ENCODE measurements around the gene ASGR2.
"Not testable (repeated sequence)": the region's sequence is repeated elsewhere in the genome, so short reads cannot be mapped to it uniquely, and the experiment has no call there.

Gene ASGR2

GRCh38 chr17:7124923-7125322 lies 10.3 kb upstream of the ASGR2 start:
- DNase-seq (ENCODE audit: low read depth in 2 of 2): no peak

DNA sequence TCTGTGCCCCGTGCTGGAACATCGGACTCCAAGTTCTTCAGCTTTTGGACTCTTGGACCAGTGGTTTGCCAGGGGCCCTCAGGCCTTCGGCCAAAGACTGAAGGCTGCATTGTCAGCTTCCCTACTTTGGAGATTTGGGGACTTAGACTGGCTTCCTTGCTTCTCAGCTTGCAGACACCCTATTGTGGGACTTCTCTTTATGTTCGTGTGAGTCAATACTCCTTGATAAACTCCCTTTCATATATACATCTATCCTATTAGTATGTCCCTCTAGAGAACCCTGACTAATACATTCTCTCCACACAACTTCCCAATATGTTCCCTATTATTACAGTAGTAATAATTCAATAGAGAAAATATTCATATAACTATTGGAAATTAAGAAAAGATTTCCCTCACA lies 9.2 kb upstream of the ASGR2 start:
- no peak for DNase-seq (ENCODE audit: low read depth in 2 of 2)

GRCh38 chr17:7122381-7122780 lies 7.8 kb upstream of the ASGR2 start:
- DNase-seq (ENCODE audit: low read depth in 2 of 2): no peak

DNA sequence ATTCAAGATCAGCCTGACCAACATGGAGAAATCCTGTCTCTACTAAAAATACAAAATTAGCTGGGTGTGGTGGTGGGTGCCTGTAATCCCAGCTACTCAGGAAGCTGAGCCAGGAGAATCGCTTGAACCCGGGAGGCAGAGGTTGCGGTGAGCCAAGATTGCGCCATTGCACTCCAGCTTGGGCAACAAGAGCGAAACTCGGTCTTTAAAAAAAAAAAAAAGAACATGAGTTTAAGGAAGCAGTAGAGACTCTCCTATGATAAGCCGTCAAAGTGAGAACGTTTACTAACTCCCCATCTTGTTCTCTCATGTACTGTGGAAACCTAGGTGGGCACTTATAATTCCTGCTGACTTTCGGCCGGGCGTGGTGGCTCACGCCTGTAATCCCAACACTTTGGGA lies 6.0 kb upstream of the ASGR2 start:
- not testable (repeated sequence) for DNase-seq (ENCODE audit: low read depth in 2 of 2)

DNA sequence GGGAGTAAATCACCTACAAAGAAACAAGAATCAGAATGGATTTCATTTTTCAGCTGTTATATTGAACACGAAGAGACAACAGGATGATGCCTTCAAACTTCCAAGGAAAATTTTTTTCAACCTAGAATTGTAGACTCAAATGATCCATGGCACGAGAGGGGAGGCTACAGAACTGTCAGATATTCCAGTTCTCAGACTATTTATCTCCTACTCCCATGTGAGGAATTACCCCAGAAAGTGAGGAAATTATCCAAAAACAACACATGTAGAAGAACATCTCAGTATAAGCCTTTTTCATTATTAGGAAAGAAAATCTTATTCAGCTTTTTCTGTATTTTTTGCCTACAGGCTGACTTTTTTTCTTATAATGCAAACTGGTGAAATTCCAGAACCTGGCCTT lies 5.5 kb upstream of the ASGR2 start:
- DNase-seq (ENCODE audit: low read depth in 2 of 2): no peak

- DNase-seq (ENCODE audit: low read depth in 2 of 2): no peak
Observed at GRCh38 chr17:7119314-7119713, 4.7 kb upstream of the ASGR2 start.

DNA sequence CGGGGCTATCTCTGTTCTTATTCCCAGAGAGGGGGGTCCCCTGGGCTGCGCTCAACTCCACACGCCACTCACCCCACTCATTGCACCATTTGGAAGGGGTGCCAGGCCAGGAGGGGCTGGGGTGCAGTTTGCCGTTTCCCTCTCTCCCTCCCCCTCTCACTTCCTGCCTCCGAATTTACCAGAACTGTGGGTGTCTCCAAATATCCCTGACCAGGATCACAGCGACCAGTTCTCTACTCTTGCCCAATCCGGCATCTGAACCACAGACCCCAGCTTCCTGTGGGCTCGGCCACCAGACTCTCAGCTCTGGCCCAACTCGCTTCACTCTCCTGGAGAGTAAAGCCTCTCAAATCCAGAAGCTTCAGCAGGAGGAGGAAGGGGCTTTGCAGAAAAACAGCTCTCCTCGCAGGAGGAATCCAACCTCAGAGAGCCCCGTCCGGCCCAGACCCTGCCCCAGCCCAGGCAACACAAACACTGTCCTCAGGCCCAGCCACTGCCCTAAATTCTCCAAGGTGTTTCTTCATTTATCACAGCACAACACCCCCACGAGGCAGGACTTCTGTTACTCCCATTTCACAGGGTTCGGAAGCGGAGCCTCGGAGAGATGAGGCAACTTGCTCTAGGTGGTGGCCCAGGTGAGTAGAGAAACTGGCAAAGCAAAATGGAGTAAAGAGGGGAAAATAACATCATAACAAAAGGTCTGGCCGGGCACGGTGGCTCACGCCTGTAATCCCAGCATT lies 423 bp upstream of the ASGR2 start:
- no peak for DNase-seq (ENCODE audit: low read depth in 2 of 2)

DNA sequence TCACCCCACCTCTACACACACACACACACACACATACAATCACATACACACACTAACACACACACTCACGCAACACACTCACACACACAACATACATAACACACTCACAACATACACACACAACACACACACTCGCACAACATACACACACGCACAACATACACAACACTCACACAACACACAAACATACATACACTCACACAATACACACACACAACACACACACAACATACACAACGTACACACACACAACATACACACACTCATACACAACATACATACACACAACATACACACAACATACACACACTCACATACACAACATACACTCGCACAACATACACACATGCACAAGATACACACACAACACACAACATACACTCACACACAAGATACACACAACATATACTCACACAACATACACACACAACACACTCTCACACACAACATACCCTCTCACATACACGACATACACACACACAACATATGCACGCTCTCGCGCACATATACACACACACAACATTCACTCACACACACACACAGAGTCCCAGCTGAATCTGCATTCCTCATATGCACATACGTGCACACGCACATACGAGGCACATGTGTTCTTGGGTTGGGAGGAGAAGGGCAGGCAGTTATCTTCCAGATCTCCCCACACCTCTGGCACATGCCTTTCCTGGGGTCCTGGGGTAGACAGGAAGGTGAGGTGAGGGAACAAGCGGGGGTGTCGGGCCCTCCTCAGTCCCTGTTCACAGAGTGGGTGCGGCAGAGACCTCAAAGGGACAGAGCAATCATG lies 1.1 kb downstream of the ASGR2 start:
- no peak for DNase-seq (ENCODE audit: low read depth in 2 of 2)

DNA sequence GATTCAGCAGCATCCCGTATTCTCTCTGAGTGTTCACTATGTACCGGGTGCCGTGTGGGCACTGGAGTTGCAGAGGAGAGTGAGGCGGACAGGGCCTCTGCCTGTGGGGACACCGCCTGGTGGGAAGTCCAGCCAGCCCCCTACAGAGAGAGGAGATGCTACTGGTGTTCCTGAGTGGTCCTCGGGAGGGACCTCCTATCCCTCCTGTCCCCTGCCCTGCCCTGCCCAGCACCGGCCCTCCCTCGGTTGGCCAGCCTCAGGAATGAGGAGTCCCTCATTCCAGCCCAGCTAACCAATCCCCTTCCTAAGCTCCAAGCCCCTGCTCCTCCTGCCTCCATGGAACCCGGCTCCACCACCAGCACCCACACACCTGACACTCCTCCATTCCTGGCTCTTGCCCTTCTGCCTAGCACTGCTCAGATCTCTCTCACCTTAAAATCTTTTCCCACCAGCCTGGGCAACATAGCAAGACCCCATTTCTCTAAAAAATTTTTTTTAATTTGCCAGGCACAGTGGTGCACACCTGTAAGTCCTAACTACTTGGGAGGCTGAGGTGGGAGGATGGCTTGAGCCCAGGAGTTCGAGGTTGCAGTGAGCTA lies 2.0 kb downstream of the ASGR2 start:
- DNase-seq (ENCODE audit: low read depth in 2 of 2): no peak

- DNase-seq (ENCODE audit: low read depth in 2 of 2): no peak
Observed at GRCh38 chr17:7111784-7112509, 2.7 kb downstream of the ASGR2 start.

DNA sequence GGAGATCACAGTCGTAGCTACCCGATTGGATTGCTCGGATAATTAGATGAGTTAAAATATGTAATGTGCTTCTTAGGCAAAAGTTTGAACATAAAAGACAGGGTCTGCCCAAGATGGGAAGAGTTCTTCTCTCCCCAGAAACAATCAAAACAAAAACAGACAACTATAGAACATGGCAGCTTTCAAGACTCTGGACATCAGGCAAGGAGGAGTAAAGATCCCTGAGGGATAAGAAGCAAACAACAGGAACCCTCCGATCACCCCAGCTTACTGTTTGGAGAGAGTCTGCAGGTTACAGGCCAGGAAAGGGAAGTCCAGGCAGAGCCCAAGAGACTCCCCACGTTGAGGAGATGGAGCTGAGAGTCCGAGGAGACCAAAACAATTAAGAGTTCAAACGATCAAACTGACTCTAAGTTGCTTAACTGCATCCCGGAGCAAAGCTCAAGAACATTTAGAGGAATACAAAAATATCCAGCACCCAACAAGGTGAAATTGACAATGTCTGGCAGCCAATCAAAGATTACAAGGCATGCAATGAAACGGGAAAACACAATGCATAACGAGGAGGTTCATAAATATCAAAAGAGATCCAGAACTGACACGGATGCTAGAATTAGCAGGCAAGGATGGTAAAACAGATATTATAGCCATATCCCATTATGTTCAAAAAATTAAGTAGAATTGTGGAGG lies 3.9 kb downstream of the ASGR2 start:
- no peak for DNase-seq (ENCODE audit: low read depth in 2 of 2)

DNA sequence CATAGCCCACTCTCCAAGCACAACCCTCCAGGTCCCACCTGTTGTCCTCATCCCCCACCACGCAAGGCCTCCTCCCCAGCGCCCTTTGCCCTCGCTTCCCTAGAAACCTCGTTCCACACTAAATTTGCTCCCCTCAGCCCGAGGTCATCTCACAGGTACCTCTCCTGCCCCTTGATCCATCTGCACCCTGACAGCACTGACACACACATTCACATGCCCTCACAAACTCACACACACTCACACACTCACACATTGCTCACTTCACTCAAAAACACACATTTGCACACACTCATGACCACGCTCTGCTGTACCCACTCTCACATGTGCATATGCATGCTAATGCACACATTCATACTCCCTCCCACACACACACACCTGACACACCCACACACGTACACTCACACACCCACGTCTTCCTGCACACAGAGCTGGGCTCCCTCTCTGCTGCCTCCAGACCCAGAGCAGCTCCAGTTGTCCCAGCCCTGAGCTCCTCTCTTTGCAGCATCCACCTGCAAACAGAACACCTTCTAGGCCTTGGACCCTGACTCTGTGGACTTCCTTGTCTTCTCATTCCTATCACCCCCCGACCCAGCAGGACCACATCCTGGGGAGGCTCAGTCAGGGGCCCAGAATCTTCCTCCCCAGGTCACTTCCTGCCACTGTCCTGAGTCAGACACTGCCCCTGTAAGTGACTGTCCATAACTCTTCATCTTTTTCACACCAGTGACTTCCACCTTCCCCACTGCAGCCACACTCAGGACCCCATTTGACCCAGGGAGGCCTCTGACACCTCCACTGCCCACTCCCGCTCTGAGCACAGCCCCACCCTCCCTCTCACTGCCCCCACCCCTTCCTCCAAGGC lies 4.9 kb downstream of the ASGR2 start:
- DNase-seq (ENCODE audit: low read depth in 2 of 2): no peak

DNA sequence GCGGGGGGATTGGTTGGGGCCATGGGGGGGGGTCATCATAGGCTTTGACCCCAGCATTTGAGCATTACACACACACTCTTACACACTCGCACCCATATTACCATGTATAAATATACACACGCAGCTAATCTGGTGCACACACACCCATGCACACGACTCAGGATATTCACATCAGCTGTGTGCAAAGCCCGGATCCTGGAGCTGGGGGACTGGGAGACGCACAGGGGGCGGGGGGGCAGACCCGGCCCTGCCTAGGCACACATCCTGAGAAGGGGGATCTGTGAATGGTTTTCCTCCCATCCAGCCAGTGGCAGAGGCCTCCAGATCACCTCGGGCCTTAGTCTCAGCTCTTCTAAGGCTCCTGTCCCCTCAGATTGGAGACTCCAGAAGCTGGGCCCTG lies 5.6 kb downstream of the ASGR2 start:
- DNase-seq (ENCODE audit: low read depth in 2 of 2): no peak

- no peak for DNase-seq (ENCODE audit: low read depth in 2 of 2)
Observed at GRCh38 chr17:7108560-7108925, 6.1 kb downstream of the ASGR2 start.

GRCh38 chr17:7107795-7108559 lies 6.6 kb downstream of the ASGR2 start:
- DNase-seq (ENCODE audit: low read depth in 2 of 2): no peak

DNA sequence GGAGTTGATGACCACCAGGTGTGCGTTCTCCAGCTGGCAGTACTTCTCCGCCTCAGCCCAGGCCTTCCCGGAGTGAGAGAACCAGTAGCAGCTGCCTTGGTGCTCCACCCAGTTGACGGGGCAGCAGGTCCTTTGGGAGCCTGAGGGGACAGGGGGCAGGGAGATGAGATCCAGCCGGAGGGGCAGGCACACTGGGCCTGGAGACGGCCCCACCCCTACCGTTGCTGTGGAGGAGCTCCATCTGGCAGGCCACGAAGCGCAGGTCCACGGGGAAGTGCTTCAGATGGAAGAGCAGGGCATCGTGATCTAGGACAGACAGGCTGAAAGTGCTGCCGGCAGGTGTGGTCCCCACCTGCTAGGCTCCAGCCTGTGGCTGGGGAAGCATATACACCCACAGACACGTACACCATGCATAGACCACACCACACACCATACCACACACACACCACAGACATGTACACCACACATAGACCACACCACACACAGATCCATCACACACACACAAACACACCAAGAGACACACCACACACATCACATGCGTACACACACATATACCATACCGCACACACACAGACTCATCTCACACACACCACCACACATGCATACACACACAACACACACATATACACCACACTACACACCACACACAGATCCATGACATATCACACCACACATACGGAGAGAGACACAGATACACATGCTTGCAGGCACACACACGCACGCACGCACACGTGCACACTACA lies 7.4 kb downstream of the ASGR2 start:
- no peak for DNase-seq (ENCODE audit: low read depth in 2 of 2)

- no peak for DNase-seq (ENCODE audit: low read depth in 2 of 2)
Observed at GRCh38 chr17:7102421-7102820, 12.2 kb downstream of the ASGR2 start.

GRCh38 chr17:7101531-7101930 lies 13.1 kb downstream of the ASGR2 start:
- DNase-seq (ENCODE audit: low read depth in 2 of 2): no peak

- DNase-seq (ENCODE audit: low read depth in 2 of 2): not testable (repeated sequence)
Observed at GRCh38 chr17:7100641-7101379, 13.8 kb downstream of the ASGR2 start.

Data from fibroblast of skin of left biceps (primary cell).